Subcutaneous adipose tissue (tissue), 4 donors: Measurements from ENCODE around the gene TMPRSS5. TPM values are rescaled to one million over a fixed set of nuclear protein-coding genes. Genes with fewer than 3 reads are reported as not detected.

ENCODE experiments used
- small RNA-seq: library from RNA; depleted of rRNA; stranded (forward); fragments of <200 nt; gene quantifications from one replicate; pipeline ENCODE3, GENCODE V24; 2016
- total RNA-seq, 4 donors: library from RNA; depleted of rRNA; stranded (reverse); fragments of >200 nt; gene quantifications; one replicate each; pipeline ENCODE4 v1.1.0, GENCODE V29; 2016
- TF ChIP-seq, protein P1 (sequence below): fragments of 450-650 bp; IDR thresholded peaks from one replicate; pipeline ENCODE4 v1.5.1; 2016; ENCODE audit warnings: low read depth, mild to moderate bottlenecking, control low read depth, antibody characterized with exemption, moderate library complexity

TMPRSS5 gene
- total RNA-seq, 4 donors from 2014 or later, result 0.34 to 7.9 (median 1.1) TPM; not detected in 1

DNA sequence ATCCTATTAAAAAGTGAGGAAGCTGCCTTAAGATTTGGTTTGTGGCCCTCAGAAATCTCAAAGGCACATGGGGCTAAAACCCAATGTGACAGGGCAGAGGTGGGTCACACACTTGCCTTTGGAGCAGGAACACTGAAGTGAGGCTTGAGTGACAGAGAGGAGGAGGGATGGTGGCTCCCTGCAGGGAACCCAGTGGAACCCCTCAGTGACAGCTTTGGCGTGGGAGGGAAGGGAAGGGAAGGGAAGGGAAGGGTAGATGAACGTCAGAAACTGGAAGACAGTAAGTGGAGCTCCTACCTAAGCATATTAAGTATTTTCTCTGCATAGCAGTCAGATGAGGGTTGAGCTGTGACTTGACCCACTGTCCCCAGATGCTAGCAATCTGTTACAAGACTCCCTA lies 68.5 kb downstream of the TMPRSS5 start:
- TF ChIP-seq, protein P1, sequence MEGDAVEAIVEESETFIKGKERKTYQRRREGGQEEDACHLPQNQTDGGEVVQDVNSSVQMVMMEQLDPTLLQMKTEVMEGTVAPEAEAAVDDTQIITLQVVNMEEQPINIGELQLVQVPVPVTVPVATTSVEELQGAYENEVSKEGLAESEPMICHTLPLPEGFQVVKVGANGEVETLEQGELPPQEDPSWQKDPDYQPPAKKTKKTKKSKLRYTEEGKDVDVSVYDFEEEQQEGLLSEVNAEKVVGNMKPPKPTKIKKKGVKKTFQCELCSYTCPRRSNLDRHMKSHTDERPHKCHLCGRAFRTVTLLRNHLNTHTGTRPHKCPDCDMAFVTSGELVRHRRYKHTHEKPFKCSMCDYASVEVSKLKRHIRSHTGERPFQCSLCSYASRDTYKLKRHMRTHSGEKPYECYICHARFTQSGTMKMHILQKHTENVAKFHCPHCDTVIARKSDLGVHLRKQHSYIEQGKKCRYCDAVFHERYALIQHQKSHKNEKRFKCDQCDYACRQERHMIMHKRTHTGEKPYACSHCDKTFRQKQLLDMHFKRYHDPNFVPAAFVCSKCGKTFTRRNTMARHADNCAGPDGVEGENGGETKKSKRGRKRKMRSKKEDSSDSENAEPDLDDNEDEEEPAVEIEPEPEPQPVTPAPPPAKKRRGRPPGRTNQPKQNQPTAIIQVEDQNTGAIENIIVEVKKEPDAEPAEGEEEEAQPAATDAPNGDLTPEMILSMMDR, result no peak

Small RNA genes within 50 kb of the gene (small RNA-seq; reads per million reads assigned to genes)
- gene RPS29P19, result not detected

Other genes with a start within 250 kb of the TMPRSS5 start
- not detected for gene DRD2, start 230.9 kb downstream of the TMPRSS5 start, total RNA-seq
- gene ZW10, start 67.4 kb upstream of the TMPRSS5 start, total RNA-seq, result 10 to 100 TPM; 12.6 to 17.4 (median 13.6) TPM
- not detected for gene CLDN25, start 73.5 kb upstream of the TMPRSS5 start, total RNA-seq
- gene USP28, start 169.3 kb upstream of the TMPRSS5 start, total RNA-seq, result 10 to 100 TPM; 15.0 to 15.5 (median 15.1) TPM
- not detected for gene HTR3B, start 198.5 kb upstream of the TMPRSS5 start, total RNA-seq